ENCODE data around the gene CSNK1D. TPM values are rescaled to one million over a fixed set of nuclear protein-coding genes. Genes with fewer than 3 reads are reported as not detected.

CSNK1D gene
- 20.4 and 22.6 TPM in 2 replicates for total RNA-seq (2014; rRNA removed; shearing (Covaris generic))

GRCh38 chr17:82273327-82274133, at the start of gene CSNK1D:
Gene CSNK1D (minus strand): TSS chr17:82273700. CDS start chr17:82273381, 319 bp downstream.
- peak; percentile 80 for DNase-seq (ENCODE audit: low read depth)

GRCh38 chr17:82322526-82323453, 49.3 kb upstream of the CSNK1D start:
- no peak for DNase-seq (ENCODE audit: low read depth)

DNA sequence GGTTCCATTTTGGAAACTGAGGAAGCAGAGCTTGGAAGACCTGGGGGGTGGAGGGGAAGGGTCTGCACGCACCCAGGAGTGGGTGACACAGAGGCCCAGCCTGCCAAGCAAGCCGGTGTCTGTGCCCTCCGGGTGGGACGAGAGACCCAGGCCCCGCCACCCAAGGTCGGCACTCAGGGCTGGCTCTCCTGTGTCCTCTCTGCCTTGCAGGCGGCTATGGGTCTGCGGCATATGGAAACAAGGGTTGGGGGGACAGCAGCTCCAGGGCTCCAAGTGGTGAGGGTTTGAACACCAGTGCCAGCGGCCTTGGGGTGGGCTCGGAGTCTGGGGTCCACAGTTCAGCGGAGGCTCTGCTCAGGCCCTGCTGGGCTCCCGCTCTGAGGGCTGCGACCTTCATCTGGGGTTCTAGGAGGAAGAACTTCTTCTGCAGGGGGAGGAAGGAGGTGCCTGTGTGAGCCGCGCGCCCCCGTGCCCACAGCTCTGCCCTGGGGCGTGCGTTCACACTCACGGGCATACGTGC, 48.5 kb upstream of the CSNK1D start:
- no peak for DNase-seq (ENCODE audit: low read depth)

DNA sequence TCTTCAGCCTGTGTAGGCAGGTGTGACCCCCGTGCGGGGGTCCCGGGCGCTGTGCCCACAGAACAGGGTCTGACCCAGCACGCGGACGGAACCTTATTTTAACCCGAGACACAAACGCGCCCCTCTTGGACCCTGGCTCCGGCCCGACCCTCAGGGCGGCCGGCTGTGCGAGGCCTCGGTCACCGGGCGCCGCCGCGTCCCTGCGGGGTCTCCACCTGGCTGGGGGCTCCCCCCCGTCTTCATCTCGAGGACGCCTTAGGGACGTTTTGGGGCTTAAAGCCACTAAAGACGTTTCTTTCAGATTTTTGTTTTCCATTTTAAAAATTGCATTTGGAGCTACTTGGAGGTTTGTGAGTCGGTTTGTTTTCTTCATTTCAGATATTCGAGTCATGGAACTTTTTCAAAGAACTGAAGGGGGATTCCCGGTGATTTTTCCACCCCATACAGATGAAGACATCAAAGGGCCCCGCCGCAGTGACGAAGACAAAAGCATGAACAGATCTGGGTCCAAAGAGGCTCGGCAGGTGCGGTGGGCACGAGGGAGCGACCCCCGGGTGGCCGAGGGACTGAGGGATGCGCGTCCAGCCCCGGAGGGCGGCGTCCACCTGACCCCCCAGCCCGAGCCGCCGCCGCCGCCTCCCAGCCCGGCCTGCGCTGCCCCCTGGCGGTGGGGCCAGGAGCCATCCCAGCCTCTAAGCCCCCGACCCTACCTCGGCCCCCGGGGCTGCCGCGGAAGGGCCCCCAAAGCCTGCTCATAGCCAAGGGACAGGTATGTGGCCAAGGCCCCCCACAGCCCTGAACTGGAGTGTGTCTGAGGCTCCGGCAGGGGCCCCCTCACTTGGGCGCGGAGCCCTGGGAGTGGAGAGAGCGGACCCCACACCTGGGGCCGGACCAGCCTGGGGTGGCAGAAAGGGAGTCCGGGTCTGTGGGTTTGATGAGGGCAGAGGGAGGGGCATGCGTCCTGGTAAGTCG, 47.7 kb upstream of the CSNK1D start:
- peak; percentile 27 for DNase-seq (ENCODE audit: low read depth)

GRCh38 chr17:82320140-82320840, 46.8 kb upstream of the CSNK1D start:
- DNase-seq (ENCODE audit: low read depth), result peak; percentile 36

- DNase-seq (ENCODE audit: low read depth), result no peak
Observed at GRCh38 chr17:82319619-82320062, 46.1 kb upstream of the CSNK1D start.

GRCh38 chr17:82318772-82319606, 45.5 kb upstream of the CSNK1D start:
- DNase-seq (ENCODE audit: low read depth), result no peak

- DNase-seq (ENCODE audit: low read depth), result no peak
Observed at GRCh38 chr17:82318169-82318498, 44.6 kb upstream of the CSNK1D start.

GRCh38 chr17:82317394-82318168, 44.1 kb upstream of the CSNK1D start, which contains the start of gene CD7:
Gene CD7 (minus strand): TSS chr17:82317608. CDS start chr17:82317495, 113 bp downstream.
- no peak for DNase-seq (ENCODE audit: low read depth)

DNA sequence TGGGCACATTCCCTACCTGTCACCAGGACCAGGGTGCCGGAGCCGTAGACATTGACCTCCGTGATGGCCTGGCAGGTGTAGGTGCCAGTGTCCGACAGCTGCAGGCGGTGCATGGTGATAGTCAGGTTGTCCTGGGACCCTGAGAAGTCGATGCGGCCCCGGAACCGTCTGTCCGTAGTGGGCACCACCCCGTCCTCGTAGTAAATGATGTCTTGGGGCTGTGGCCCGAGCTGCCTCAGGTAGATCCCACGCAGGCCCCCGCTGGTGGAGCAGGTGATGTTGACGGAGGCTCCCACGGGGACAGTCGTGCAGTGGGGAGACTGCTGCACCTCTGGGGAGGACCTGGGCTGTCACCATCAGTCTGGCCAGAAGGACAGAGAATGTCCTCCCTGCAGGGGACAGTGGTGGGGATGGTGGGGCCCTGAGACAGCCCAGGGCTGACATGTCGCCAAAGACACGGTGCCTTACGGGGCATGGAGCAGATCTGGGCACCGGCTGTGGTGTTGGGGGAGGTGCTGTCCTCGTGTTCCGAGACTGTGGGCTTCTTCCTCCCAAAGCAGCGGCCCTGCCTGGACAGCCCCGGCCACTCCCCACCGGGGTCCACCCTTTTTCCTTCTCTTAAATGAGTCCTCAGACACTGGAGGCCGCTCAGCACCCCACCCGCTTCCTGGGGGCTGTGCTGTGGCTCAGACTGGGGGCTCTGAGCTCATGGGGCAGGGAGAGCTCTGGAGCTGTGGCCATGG, 43.3 kb upstream of the CSNK1D start:
- no peak for DNase-seq (ENCODE audit: low read depth)

DNA sequence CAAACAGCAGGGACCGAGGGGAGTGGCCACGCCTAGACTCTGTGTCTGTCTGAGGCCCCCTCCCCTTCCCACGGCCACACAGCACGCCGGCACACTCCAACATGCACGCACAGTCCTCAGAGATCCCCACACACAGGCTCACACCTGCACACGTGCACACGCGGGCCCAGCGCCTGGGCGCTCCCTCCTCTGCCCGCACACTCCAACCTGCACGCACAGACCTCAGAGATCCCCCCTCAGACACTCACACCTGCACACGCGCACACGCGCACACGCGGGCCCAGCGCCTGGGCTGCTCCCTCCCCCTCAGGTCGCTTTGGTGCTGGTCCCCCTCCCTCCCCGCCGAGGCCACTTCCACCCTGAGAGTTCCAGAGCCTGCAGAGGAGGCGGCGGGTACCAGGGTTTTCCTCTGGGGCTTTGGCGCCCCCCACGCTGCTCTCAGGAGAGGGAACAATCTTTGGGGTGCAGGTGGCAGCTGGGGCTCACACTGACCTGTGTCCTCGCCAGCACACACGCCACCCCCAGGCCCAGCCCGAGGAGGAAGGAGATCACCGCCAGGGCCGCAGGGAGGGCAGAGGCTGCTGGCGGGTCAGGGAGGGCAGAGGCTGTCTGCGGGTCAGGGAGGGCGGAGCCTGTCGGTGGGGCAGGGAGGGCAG, 42.3 kb upstream of the CSNK1D start:
- no peak for DNase-seq (ENCODE audit: low read depth)

DNA sequence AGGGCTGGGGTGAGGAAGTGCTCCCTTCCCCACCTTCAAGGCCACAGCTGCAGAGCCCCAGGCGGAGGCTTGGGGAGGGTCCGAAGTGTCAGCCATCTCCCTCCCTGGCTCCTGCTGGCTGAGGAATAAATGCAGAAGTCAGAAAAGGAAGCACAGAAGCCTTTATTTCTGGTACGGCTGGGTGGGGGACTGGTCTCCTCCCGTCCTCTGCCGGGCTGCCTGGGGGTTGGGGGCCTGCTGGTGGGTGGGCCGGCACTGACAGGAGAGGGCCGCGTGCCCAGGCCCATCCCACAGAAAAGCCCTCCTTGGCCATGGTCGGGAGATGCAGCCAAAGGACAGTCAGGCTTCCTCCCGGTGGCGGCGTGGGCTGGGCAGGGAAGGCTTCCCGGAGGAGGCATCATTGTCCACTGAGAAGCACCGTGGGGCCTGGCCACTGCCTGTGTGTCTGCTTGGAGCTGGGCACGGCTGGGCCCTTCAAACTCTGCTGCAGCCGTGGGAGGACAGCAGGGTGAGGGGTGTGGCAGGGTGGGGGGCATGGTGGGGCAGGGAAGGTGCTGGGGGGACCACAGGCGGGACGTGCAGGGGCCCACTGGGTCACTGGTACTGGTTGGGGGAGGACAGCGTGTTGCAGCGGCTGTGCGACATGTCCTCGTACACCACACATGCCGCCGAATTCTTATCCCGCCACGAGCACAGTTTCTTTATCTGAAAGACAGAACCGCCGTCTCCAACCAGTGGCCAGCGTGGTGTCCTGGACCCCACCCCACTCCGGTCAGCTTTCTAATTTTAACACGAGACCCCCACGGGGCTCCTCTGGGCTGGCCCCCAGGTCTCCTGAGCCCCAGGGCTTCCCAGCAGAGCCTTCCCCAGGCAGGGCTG, 41.5 kb upstream of the CSNK1D start:
- DNase-seq (ENCODE audit: low read depth), result no peak

GRCh38 chr17:82314012-82314726, 40.7 kb upstream of the CSNK1D start:
- no peak for DNase-seq (ENCODE audit: low read depth)

- DNase-seq (ENCODE audit: low read depth), result no peak
Observed at GRCh38 chr17:82313195-82314011, 39.9 kb upstream of the CSNK1D start.

- DNase-seq (ENCODE audit: low read depth), result no peak
Observed at GRCh38 chr17:82311971-82312370, 38.5 kb upstream of the CSNK1D start.

Data from RPMI7951 (cell line).